HepG2 (cell line): ENCODE measurements around the gene CTXN3. TPM values are rescaled to one million over a fixed set of nuclear protein-coding genes. Genes with fewer than 3 reads are reported as not detected.

Experiments used
- ATAC-seq: fragments of 200-7000 bp; cut with Tn5 transposase; 3 replicates; pipeline ENCODE4 v1.9.1; 2020; ENCODE audit warnings: mild to moderate bottlenecking, moderate library complexity
- BruUV-seq: library from RNA; stranded (reverse); fragments of 400-500 nt; replicated peaks from 2 replicates; lab custom pipeline; 2021; lab: Mats Ljungman, UMichigan
- CTCF ChIA-PET: fragments of 300-600 bp; formaldehyde crosslinking; extraction: SDS; loops from one replicate; lab custom pipeline; 2021; ENCODE audit warnings: low total read pairs, inconsistent platforms, low intra/inter-chr PET ratio; lab: Yijun Ruan, JAX
- POLR2A ChIA-PET: fragments of 350-600 bp; sonication (Branson Sonifier 250); formaldehyde crosslinking; loops from one replicate; lab custom pipeline; 2020; ENCODE audit warnings: antibody characterized with exemption, inconsistent platforms; lab: Yijun Ruan, JAX
- DNase-seq: peaks from one replicate; pipeline ENCODE4 v3.0.0-alpha.2; 2015; ENCODE audit warnings: low spot score
- FAIRE-seq: peaks from 3 replicates; lab custom pipeline; 2011; peaks lifted over from hg19 to GRCh38; lab: Jason Lieb, UNC
- H2AFZ ChIP-seq: one replicate; pipeline ENCODE4 v1.6.1; 2011; ENCODE audit warnings: low read length, inconsistent platforms
- H3K27ac ChIP-seq: fragments of 300-600 bp; 3 replicates; pipeline ENCODE4 v1.8.0; 2011; ENCODE audit warnings: mixed run types, mild to moderate bottlenecking, mixed read lengths, low read length, inconsistent platforms; ENCODE audit not compliant: insufficient read depth; ENCODE audit errors: extremely low read length
- H3K27me3 ChIP-seq, 2 experiments: fragments of 200-600 bp in 1 of 2; 2 replicates in 1 of 2; 3 replicates in 1 of 2; pipeline versions ENCODE4 v1.6.0 to v1.8.0; 2011; ENCODE audit warnings: low read length in 2 of 2, mild to moderate bottlenecking in 2 of 2, moderate library complexity in 2 of 2, inconsistent platforms in 1 of 2; ENCODE audit not compliant: insufficient read depth in 2 of 2, control insufficient read depth in 1 of 2
- H3K36me3 ChIP-seq, 2 experiments: fragments of 200-600 bp in 1 of 2; replicated peaks in 1 of 2; 2 replicates in 1 of 2; 3 replicates in 1 of 2; pipeline versions ENCODE4 v1.5.1 to v1.8.0; 2011; ENCODE audit warnings: low read length in 2 of 2, inconsistent platforms in 1 of 2; ENCODE audit not compliant: insufficient read depth in 2 of 2, control insufficient read depth in 1 of 2
- H3K4me1 ChIP-seq: 2 replicates; pipeline ENCODE4 v1.5.1; 2012; ENCODE audit warnings: low read length, inconsistent platforms; ENCODE audit not compliant: insufficient read depth
- H3K4me2 ChIP-seq: 2 replicates; pipeline ENCODE4 v1.6.0; 2011; ENCODE audit warnings: low read depth, low read length, inconsistent platforms
- H3K4me3 ChIP-seq, 3 experiments: fragments of 200-600 bp in 1 of 3; sonication (generic), shearing (Covaris generic) in 1 of 3; replicated peaks in 1 of 3; 2 replicates each; pipeline ENCODE4 v1.5.1; 2011 to 2016; ENCODE audit warnings: low read length in 3 of 3, inconsistent platforms in 2 of 3, low read depth in 2 of 3, mild to moderate bottlenecking in 2 of 3, control low read depth in 1 of 3, mixed read lengths in 1 of 3; ENCODE audit not compliant: insufficient read depth in 1 of 3
- H3K79me2 ChIP-seq: one replicate; pipeline ENCODE4 v1.6.1; 2011; ENCODE audit warnings: low read length, inconsistent platforms; ENCODE audit not compliant: insufficient read depth
- H3K9ac ChIP-seq: 2 replicates; pipeline ENCODE4 v1.6.0; 2011; ENCODE audit warnings: mild to moderate bottlenecking, low read depth, low read length, inconsistent platforms; ENCODE audit not compliant: insufficient read depth
- H3K9me3 ChIP-seq: 2 replicates; pipeline ENCODE4 v1.5.1; 2012; ENCODE audit warnings: mild to moderate bottlenecking, low read length
- H4K20me1 ChIP-seq: 2 replicates; pipeline ENCODE4 v1.6.0; 2011; ENCODE audit warnings: inconsistent platforms, mild to moderate bottlenecking, low read length, moderate library complexity; ENCODE audit not compliant: insufficient read depth
- CCDC6 ChIP-seq: sonication (generic); formaldehyde crosslinking; IDR thresholded peaks from 2 replicates; pipeline ENCODE4 v1.8.1; 2022; ENCODE audit warnings: mild to moderate bottlenecking, missing genetic modification reagents, moderate library complexity
- MZF1 ChIP-seq: sonication (generic); formaldehyde crosslinking; IDR thresholded peaks from 2 replicates; pipeline ENCODE4 v1.8.1; 2023; ENCODE audit warnings: mild to moderate bottlenecking, missing genetic modification reagents, borderline replicate concordance
- NR3C1 ChIP-seq: sonication (generic); formaldehyde crosslinking; IDR thresholded peaks from 2 replicates; pipeline ENCODE4 v1.4.0; 2020; ENCODE audit warnings: missing genetic modification reagents
- TOE1 ChIP-seq: sonication (generic); formaldehyde crosslinking; IDR thresholded peaks from 2 replicates; pipeline ENCODE4 v1.4.0; 2020; ENCODE audit warnings: mild to moderate bottlenecking, missing genetic modification reagents
- ZNF225 ChIP-seq: sonication (generic); formaldehyde crosslinking; IDR thresholded peaks from 2 replicates; pipeline ENCODE4 v1.4.0; 2020; ENCODE audit warnings: mild to moderate bottlenecking, missing genetic modification reagents
- ZNF30 ChIP-seq: sonication (generic); formaldehyde crosslinking; IDR thresholded peaks from 2 replicates; pipeline ENCODE4 v1.5.0; 2020; ENCODE audit warnings: mild to moderate bottlenecking, missing genetic modification reagents
- ZNF646 ChIP-seq: sonication (generic); formaldehyde crosslinking; IDR thresholded peaks from 2 replicates; pipeline ENCODE4 v1.9.0; 2021; ENCODE audit warnings: mild to moderate bottlenecking, missing genetic modification reagents
- WGBS: methylation state at CpG from one replicate; pipeline ENCODE4 v1.1.6; 2017; ENCODE audit warnings: low lambda C conversion rate; 5-methylcytosine and 5-hydroxymethylcytosine counted together
- in situ Hi-C: cut with HindIII; loops from 2 replicates; pipeline ENCODE4 v1.10.0; 2017; ENCODE audit warnings: low pct_unique_long_range_greater_than_20kb; ENCODE audit not compliant: extremely low pct_ligation_motif_present
- intact Hi-C: fragments of 100-400 bp; cut with micrococcal nuclease; formaldehyde crosslinking; loops from one replicate; pipeline ENCODE4 v1.10.0; 2022; ENCODE audit not compliant: unreplicated experiment
- polyA plus RNA-seq, 8 experiments: library from polyadenylated mRNA; depleted of rRNA in 3 of 8; stranded (reverse) in 7 of 8; unstranded in 1 of 8; fragments of >200 nt; fragmentation: Illumina TruSeq in 4 of 8; extraction: Trizol in 4 of 8; gene quantifications; 2 replicates each; pipeline versions ENCODE4 v1.2.1 to v1.2.3, GENCODE V29; 2011 to 2016; ENCODE audit warnings: low read depth in 4 of 8, missing spikeins in 1 of 8, mixed read lengths in 1 of 8; ENCODE audit not compliant: insufficient read depth in 1 of 8
- total RNA-seq, 5 experiments: library from RNA; depleted of rRNA; stranded (reverse); fragments of >200 nt; fragmentation: Illumina TruSeq; extraction: Trizol; gene quantifications; 2 replicates each; pipeline ENCODE4 v1.2.3, GENCODE V29; 2016; ENCODE audit warnings: low read depth in 1 of 5
- TF ChIP-seq, protein P1 (sequence below): sonication (generic); formaldehyde crosslinking; IDR thresholded peaks from 2 replicates; pipeline ENCODE4 v1.8.1; 2023; ENCODE audit warnings: mild to moderate bottlenecking, missing genetic modification reagents, borderline replicate concordance

Gene CTXN3
- total and polyA plus RNA-seq, 2 of the 13 experiments (the other 11 are each of a cell fraction or from before 2014, with no cell fraction given): not detected

DNA sequence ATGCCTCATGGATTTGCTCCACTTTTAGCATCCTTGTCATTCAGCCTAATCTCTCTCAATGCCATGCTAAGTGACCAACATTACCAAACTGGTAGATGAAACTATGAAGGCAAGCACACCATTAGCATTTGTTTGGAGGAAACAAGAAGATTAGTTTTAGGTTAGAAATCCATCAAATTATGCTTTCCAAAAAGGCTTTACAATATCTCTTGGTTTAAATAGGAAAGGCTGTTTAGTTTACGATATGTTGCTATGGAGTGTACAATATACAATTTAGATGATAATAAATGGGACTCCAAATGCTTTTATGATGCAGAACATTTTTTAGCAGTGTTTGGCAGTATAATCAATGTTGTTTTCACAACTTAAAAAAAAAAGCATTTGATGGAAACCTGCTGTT lies 47.8 kb upstream of the CTXN3 start (continued):
- no peak for TF ChIP-seq ZNF646 (CRISPR knock-in tag)
- no peak for TF ChIP-seq MZF1 (CRISPR knock-in tag)
- no peak for TF ChIP-seq TOE1 (CRISPR knock-in tag)
- no peak for TF ChIP-seq CCDC6 (CRISPR knock-in tag)

DNA sequence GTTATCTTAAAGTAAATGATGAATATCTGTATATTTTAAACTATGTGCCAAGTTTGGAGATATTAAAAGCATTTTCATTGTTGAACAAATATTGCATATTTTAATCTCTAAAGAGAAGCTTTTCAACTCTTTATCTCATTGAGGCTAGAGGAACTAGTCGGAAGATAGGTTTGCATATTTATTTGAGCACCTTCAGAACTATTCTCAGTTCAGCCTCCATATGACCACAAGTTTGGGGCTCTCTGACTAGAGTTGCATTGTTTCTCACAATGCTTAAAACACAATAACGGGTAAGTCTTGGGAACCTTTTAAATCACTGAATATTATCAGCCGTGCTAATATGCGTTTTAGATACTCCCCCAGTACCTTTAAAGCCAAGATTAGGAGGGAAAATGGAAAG lies 47.3 kb upstream of the CTXN3 start:
- no peak overlapping the region for H3K4me3 ChIP-seq
- no peak overlapping the region for H3K9ac ChIP-seq
- no peak overlapping the region for H3K4me2 ChIP-seq
- FAIRE-seq (no peak), DNase-seq (no peak), ATAC-seq (no peak)
- TF ChIP-seq ZNF30 (CRISPR knock-in tag) (no peak), ZNF225 (CRISPR knock-in tag) (no peak), NR3C1 (CRISPR knock-in tag) (no peak)
- TF ChIP-seq, protein P1, sequence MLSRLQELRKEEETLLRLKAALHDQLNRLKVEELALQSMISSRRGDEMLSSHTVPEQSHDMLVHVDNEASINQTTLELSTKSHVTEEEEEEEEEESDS: no peak
- no peaks in the 10 kb centered on the region for H3K4me1 ChIP-seq
- H3K9me3 ChIP-seq: no peaks in the 10 kb centered on the region
- 31% methylated on average over 4 of the region's 4 CpGs for WGBS
- intact Hi-C loops: no loop called here
- H2AFZ ChIP-seq: no peak overlapping the region
- H3K36me3 ChIP-seq: no peaks in the 10 kb centered on the region
- H3K27ac ChIP-seq: no peak overlapping the region
- no peaks in the 10 kb centered on the region for H4K20me1 ChIP-seq
- in situ Hi-C loops: no loop called here
- POLR2A ChIA-PET: no interaction called here
- CTCF ChIA-PET: no interaction called here
- H3K27me3 ChIP-seq: no peaks in the 10 kb centered on the region; a peak in 1 of 5 replicates
- BruUV-seq: no TSS peak
- H3K79me2 ChIP-seq: no peaks in the 10 kb centered on the region
